ENCODE measurements around the gene NCKAP5.

Gene NCKAP5

GRCh38 chr2:132849118-132849517 is 719.1 kb downstream of the NCKAP5 start:
- H3K27me3 ChIP-seq (ENCODE audit: control insufficient read depth, insufficient read depth, low read length, poor library complexity, severe bottlenecking): no peaks in the 10 kb centered on the region
- H3K4me1 ChIP-seq (ENCODE audit: control insufficient read depth, insufficient read depth, low read length): no peaks in the 10 kb centered on the region
- no peak overlapping the region for H3K4me3 ChIP-seq (ENCODE audit: insufficient read depth, low read depth, low read length)
- no peaks in the 10 kb centered on the region for H3K36me3 ChIP-seq (ENCODE audit: control insufficient read depth, insufficient read depth, low read length)
- H3K9me3 ChIP-seq (ENCODE audit: control insufficient read depth, low read length): no peaks in the 10 kb centered on the region
- WGBS, 2 experiments: 100% methylated on average over 1 of the region's 1 CpG
- no peak overlapping the region for H3K27ac ChIP-seq (ENCODE audit: insufficient read depth, low read depth, low read length, poor library complexity, severe bottlenecking)

- H3K4me3 ChIP-seq (ENCODE audit: insufficient read depth, low read depth, low read length): no peak overlapping the region
- H3K36me3 ChIP-seq (ENCODE audit: control insufficient read depth, insufficient read depth, low read length): no peaks in the 10 kb centered on the region
- no peaks in the 10 kb centered on the region for H3K27me3 ChIP-seq (ENCODE audit: control insufficient read depth, insufficient read depth, low read length, poor library complexity, severe bottlenecking)
- no peaks in the 10 kb centered on the region for H3K9me3 ChIP-seq (ENCODE audit: control insufficient read depth, low read length)
- no peak overlapping the region for H3K27ac ChIP-seq (ENCODE audit: insufficient read depth, low read depth, low read length, poor library complexity, severe bottlenecking)
- H3K4me1 ChIP-seq (ENCODE audit: control insufficient read depth, insufficient read depth, low read length): no peaks in the 10 kb centered on the region
Observed at GRCh38 chr2:132845339-132845738, 722.9 kb downstream of the NCKAP5 start.

GRCh38 chr2:132844585-132844984 is 723.7 kb downstream of the NCKAP5 start:
- Histone ChIP-seq H3K9me3 (ENCODE audit: control insufficient read depth, low read length) (no peaks in the 10 kb centered on the region), H3K27me3 (ENCODE audit: control insufficient read depth, insufficient read depth, low read length, poor library complexity, severe bottlenecking) (no peaks in the 10 kb centered on the region), H3K36me3 (ENCODE audit: control insufficient read depth, insufficient read depth, low read length) (no peaks in the 10 kb centered on the region), H3K4me1 (ENCODE audit: control insufficient read depth, insufficient read depth, low read length) (no peaks in the 10 kb centered on the region), H3K27ac (ENCODE audit: insufficient read depth, low read depth, low read length, poor library complexity, severe bottlenecking) (no peak overlapping the region), H3K4me3 (ENCODE audit: insufficient read depth, low read depth, low read length) (no peak overlapping the region)
- 93% methylated on average over 1 to 2 of the region's 4 CpGs for WGBS, 2 experiments

- Histone ChIP-seq H3K27me3 (ENCODE audit: control insufficient read depth, insufficient read depth, low read length, poor library complexity, severe bottlenecking) (no peaks in the 10 kb centered on the region), H3K36me3 (ENCODE audit: control insufficient read depth, insufficient read depth, low read length) (no peaks in the 10 kb centered on the region), H3K27ac (ENCODE audit: insufficient read depth, low read depth, low read length, poor library complexity, severe bottlenecking) (no peak overlapping the region), H3K4me1 (ENCODE audit: control insufficient read depth, insufficient read depth, low read length) (no peaks in the 10 kb centered on the region), H3K9me3 (ENCODE audit: control insufficient read depth, low read length) (no peaks in the 10 kb centered on the region), H3K4me3 (ENCODE audit: insufficient read depth, low read depth, low read length) (no peak overlapping the region)
- WGBS, 2 experiments: 70 to 84% methylated on average over 1 of the region's 1 CpG
Observed at GRCh38 chr2:132837769-132838168, 730.5 kb downstream of the NCKAP5 start.

DNA sequence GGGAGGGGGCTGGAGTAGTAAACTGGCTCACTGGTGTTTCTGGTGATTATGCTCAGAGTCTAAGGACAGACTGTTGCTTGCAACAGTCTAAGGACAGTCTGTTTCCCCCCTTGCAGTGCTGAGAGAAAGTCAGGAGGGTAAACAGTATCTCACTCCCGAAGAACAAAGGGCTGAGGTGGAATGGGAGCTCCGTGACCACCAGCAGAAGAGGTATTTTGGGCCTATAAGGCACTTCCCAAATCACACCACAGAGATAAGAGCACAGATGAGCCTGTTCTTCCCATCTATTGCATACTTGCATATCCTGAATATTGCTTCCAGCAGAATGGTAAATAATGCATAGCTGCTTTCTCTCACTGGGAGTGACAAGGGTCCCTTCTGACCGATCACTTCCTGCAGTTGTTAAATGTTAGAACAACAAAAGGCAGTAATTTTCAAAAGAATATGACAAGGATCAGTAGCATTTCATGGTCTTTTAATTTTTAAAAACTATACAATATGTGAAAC is 737.9 kb downstream of the NCKAP5 start:
- 55 to 64% methylated on average over 2 to 3 of the region's 3 CpGs for WGBS, 2 experiments
- Histone ChIP-seq H3K4me1 (ENCODE audit: control insufficient read depth, insufficient read depth, low read length) (no peaks in the 10 kb centered on the region), H3K27me3 (ENCODE audit: control insufficient read depth, insufficient read depth, low read length, poor library complexity, severe bottlenecking) (no peaks in the 10 kb centered on the region)

DNA sequence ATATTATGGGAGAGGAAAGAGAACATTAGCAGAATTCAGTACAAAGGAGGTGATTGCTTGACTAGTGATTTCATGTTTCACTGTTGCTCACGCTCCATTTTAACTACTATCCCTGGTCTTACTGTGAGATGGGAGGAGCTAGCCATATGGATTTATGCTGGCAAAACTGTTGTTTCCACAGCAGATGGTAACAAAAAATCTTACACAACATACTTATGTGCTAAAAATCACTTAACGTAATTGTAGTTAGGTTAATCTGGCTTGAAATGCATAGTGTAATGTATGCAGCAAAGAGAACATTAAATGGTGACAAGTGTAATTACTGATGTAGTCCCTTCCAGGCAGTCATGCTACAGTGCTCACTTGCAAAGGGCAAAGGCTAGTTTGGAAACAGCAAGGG is 742.7 kb downstream of the NCKAP5 start:
- no peaks in the 10 kb centered on the region for H3K27me3 ChIP-seq (ENCODE audit: control insufficient read depth, insufficient read depth, low read length, poor library complexity, severe bottlenecking)
- H3K36me3 ChIP-seq (ENCODE audit: control insufficient read depth, insufficient read depth, low read length): no peaks in the 10 kb centered on the region
- H3K4me1 ChIP-seq (ENCODE audit: control insufficient read depth, insufficient read depth, low read length): no peaks in the 10 kb centered on the region
- no peak overlapping the region for H3K4me3 ChIP-seq (ENCODE audit: insufficient read depth, low read depth, low read length)
- no peaks in the 10 kb centered on the region for H3K9me3 ChIP-seq (ENCODE audit: control insufficient read depth, low read length)
- 82 to 100% methylated on average over 2 of the region's 2 CpGs for WGBS, 2 experiments
- no peak overlapping the region for H3K27ac ChIP-seq (ENCODE audit: insufficient read depth, low read depth, low read length, poor library complexity, severe bottlenecking)

More for the DNA sequence above, 737.9 kb downstream of the NCKAP5 start:
- Histone ChIP-seq H3K27ac (ENCODE audit: insufficient read depth, low read depth, low read length, poor library complexity, severe bottlenecking) (no peak overlapping the region), H3K36me3 (ENCODE audit: control insufficient read depth, insufficient read depth, low read length) (no peaks in the 10 kb centered on the region), H3K9me3 (ENCODE audit: control insufficient read depth, low read length) (no peaks in the 10 kb centered on the region), H3K4me3 (ENCODE audit: insufficient read depth, low read depth, low read length) (no peak overlapping the region)

DNA sequence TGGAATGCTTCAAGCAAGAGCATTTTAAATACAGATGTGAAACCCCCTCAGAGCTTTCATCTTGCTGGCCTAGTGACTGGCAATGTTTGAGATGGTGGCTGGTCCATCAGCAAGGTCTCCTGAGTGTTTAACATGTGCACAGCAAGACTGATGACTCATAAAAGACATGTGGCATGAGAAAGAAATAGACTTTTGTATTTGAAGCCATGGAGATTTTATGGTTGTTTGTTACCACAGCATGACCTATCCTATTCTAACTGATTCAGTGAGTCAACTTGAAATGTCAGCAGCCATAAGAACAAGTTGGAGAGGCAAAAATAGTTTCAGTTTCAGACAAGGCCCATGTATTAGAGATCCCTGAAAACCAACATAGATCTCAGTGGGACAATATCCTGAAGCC is 743.5 kb downstream of the NCKAP5 start:
- Histone ChIP-seq H3K27me3 (ENCODE audit: control insufficient read depth, insufficient read depth, low read length, poor library complexity, severe bottlenecking) (no peaks in the 10 kb centered on the region), H3K4me1 (ENCODE audit: control insufficient read depth, insufficient read depth, low read length) (no peaks in the 10 kb centered on the region), H3K9me3 (ENCODE audit: control insufficient read depth, low read length) (no peaks in the 10 kb centered on the region), H3K36me3 (ENCODE audit: control insufficient read depth, insufficient read depth, low read length) (no peaks in the 10 kb centered on the region), H3K27ac (ENCODE audit: insufficient read depth, low read depth, low read length, poor library complexity, severe bottlenecking) (no peak overlapping the region), H3K4me3 (ENCODE audit: insufficient read depth, low read depth, low read length) (no peak overlapping the region)

GRCh38 chr2:132816234-132816633 is 752.0 kb downstream of the NCKAP5 start:
- no peak overlapping the region for H3K27ac ChIP-seq (ENCODE audit: insufficient read depth, low read depth, low read length, poor library complexity, severe bottlenecking)
- no peaks in the 10 kb centered on the region for H3K4me1 ChIP-seq (ENCODE audit: control insufficient read depth, insufficient read depth, low read length)
- H3K4me3 ChIP-seq (ENCODE audit: insufficient read depth, low read depth, low read length): no peak overlapping the region
- H3K27me3 ChIP-seq (ENCODE audit: control insufficient read depth, insufficient read depth, low read length, poor library complexity, severe bottlenecking): no peaks in the 10 kb centered on the region
- H3K9me3 ChIP-seq (ENCODE audit: control insufficient read depth, low read length): no peaks in the 10 kb centered on the region
- 82 to 86% methylated on average over 7 of the region's 7 CpGs for WGBS, 2 experiments
- no peaks in the 10 kb centered on the region for H3K36me3 ChIP-seq (ENCODE audit: control insufficient read depth, insufficient read depth, low read length)

DNA sequence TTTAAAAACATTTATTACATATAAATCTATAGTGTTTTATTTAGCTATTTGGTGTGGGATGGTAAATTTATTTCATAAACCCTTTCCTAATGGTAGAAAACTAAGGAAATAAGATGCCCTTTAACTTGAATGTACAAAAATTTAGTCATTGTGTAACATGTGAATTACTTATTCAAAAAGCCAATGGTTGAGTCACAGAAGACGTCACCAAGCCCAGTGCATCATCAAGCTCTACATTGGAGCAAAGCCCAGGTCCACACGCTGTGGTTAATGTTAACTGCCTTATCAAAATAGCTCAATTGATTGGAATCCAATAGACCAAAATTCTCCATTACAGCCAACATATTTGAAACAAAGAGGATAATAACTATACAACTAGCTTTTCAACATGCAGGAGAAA is 752.7 kb downstream of the NCKAP5 start:
- no peaks in the 10 kb centered on the region for H3K9me3 ChIP-seq (ENCODE audit: control insufficient read depth, low read length)
- H3K27ac ChIP-seq (ENCODE audit: insufficient read depth, low read depth, low read length, poor library complexity, severe bottlenecking): no peak overlapping the region
- whole genome bisulfite sequencing, 2 experiments: 94 to 95% methylated on average over 2 of the region's 2 CpGs
- H3K27me3 ChIP-seq (ENCODE audit: control insufficient read depth, insufficient read depth, low read length, poor library complexity, severe bottlenecking): no peaks in the 10 kb centered on the region
- H3K36me3 ChIP-seq (ENCODE audit: control insufficient read depth, insufficient read depth, low read length): no peaks in the 10 kb centered on the region
- no peak overlapping the region for H3K4me3 ChIP-seq (ENCODE audit: insufficient read depth, low read depth, low read length)
- H3K4me1 ChIP-seq (ENCODE audit: control insufficient read depth, insufficient read depth, low read length): no peaks in the 10 kb centered on the region

DNA sequence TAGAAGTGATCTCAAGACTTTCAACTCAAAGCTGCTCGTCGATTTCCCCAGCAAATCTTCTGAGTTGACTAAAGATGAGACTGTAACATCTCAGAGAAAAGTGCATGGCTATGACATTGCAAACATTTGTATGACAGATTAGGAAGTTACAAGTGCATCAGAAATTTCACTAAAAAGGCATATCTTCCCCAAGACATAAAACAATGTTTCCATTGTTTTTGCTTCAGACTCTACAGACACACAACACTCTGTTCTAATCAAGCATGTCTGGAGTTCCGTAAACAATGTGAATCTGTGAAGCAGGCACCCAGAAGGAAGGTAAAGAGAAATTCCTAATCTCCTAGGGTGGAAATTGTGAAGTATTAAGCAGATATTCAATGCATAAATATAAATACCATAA is 753.6 kb downstream of the NCKAP5 start:
- Histone ChIP-seq H3K27ac (ENCODE audit: insufficient read depth, low read depth, low read length, poor library complexity, severe bottlenecking) (no peak overlapping the region), H3K27me3 (ENCODE audit: control insufficient read depth, insufficient read depth, low read length, poor library complexity, severe bottlenecking) (no peaks in the 10 kb centered on the region), H3K36me3 (ENCODE audit: control insufficient read depth, insufficient read depth, low read length) (no peaks in the 10 kb centered on the region), H3K4me1 (ENCODE audit: control insufficient read depth, insufficient read depth, low read length) (no peaks in the 10 kb centered on the region), H3K4me3 (ENCODE audit: insufficient read depth, low read depth, low read length) (no peak overlapping the region), H3K9me3 (ENCODE audit: control insufficient read depth, low read length) (no peaks in the 10 kb centered on the region)
- 89 to 98% methylated on average over 2 to 3 of the region's 3 CpGs for WGBS, 2 experiments

GRCh38 chr2:132813422-132813821 is 754.8 kb downstream of the NCKAP5 start:
- no peaks in the 10 kb centered on the region for H3K27me3 ChIP-seq (ENCODE audit: control insufficient read depth, insufficient read depth, low read length, poor library complexity, severe bottlenecking)
- H3K4me3 ChIP-seq (ENCODE audit: insufficient read depth, low read depth, low read length): no peak overlapping the region
- no peaks in the 10 kb centered on the region for H3K36me3 ChIP-seq (ENCODE audit: control insufficient read depth, insufficient read depth, low read length)
- no peaks in the 10 kb centered on the region for H3K9me3 ChIP-seq (ENCODE audit: control insufficient read depth, low read length)
- no peak overlapping the region for H3K27ac ChIP-seq (ENCODE audit: insufficient read depth, low read depth, low read length, poor library complexity, severe bottlenecking)
- WGBS, 2 experiments: 84 to 98% methylated on average over 2 of the region's 2 CpGs
- no peaks in the 10 kb centered on the region for H3K4me1 ChIP-seq (ENCODE audit: control insufficient read depth, insufficient read depth, low read length)
